Spleen (tissue), 11 donors: ENCODE measurements around the gene MOB3A. TPM values are rescaled to one million over a fixed set of nuclear protein-coding genes. Genes with fewer than 3 reads are reported as not detected.

Source experiments
- DNase-seq: peaks from one replicate; pipeline ENCODE4 v3.0.0-alpha.2; 2020
- H3K27ac ChIP-seq, 8 donors: fragments of 200-600 bp; sonication (generic) in 7 of 8; 1 replicate in 4 of 8; 2 replicates in 4 of 8; pipeline versions ENCODE4 v1.5.0 to v1.8.0; 2016 to 2021; ENCODE audit warnings: inconsistent platforms in 4 of 8, mild to moderate bottlenecking in 4 of 8, moderate library complexity in 1 of 8
- H3K27me3 ChIP-seq, 7 donors: fragments of 200-600 bp; sonication (generic) in 6 of 7; replicated peaks in 1 of 7; 1 replicate in 4 of 7; 2 replicates in 3 of 7; pipeline versions ENCODE4 v1.5.0 to v1.8.0; 2016 to 2021; ENCODE audit warnings: inconsistent platforms in 3 of 7, mild to moderate bottlenecking in 1 of 7
- H3K36me3 ChIP-seq, 6 donors: fragments of 200-600 bp; sonication (generic) in 5 of 6; 1 replicate in 4 of 6; 2 replicates in 2 of 6; pipeline versions ENCODE4 v1.5.0 to v1.8.0; 2016 to 2021; ENCODE audit warnings: inconsistent platforms in 2 of 6
- H3K4me1 ChIP-seq, 6 donors: fragments of 200-600 bp; sonication (generic) in 5 of 6; 1 replicate in 3 of 6; 2 replicates in 3 of 6; pipeline versions ENCODE4 v1.5.0 to v1.8.0; 2016 to 2021; ENCODE audit warnings: inconsistent platforms in 3 of 6
- H3K4me3 ChIP-seq, 8 donors: fragments of 200-600 bp; sonication (generic) in 7 of 8; 1 replicate in 4 of 8; 2 replicates in 4 of 8; pipeline versions ENCODE4 v1.5.0 to v1.8.0; 2016 to 2021; ENCODE audit warnings: inconsistent platforms in 4 of 8, mild to moderate bottlenecking in 4 of 8, moderate library complexity in 2 of 8
- H3K9me3 ChIP-seq, 8 donors: fragments of 200-600 bp; sonication (generic) in 7 of 8; 1 replicate in 4 of 8; 2 replicates in 4 of 8; pipeline versions ENCODE4 v1.5.0 to v1.8.0; 2016 to 2021; ENCODE audit warnings: inconsistent platforms in 4 of 8
- CTCF ChIP-seq, 11 experiments: fragments of 200-600 bp in 7 of 11; fragments of 450-650 bp in 4 of 11; sonication (generic) in 4 of 11; IDR thresholded peaks in 8 of 11; conservative IDR thresholded peaks in 3 of 11; 1 replicate in 7 of 11; 2 replicates in 4 of 11; pipeline versions ENCODE4 v1.4.0 to v1.8.0; 2016 to 2021; ENCODE audit warnings: antibody characterized with exemption in 11 of 11, inconsistent platforms in 4 of 11, mild to moderate bottlenecking in 1 of 11
- POLR2A ChIP-seq, 3 donors: fragments of 450-650 bp; IDR thresholded peaks; one replicate each; pipeline ENCODE4 v1.5.1; 2017; ENCODE audit warnings: antibody characterized with exemption in 3 of 3, mild to moderate bottlenecking in 1 of 3
- POLR2AphosphoS5 ChIP-seq, 3 donors: sonication (generic); formaldehyde crosslinking; IDR thresholded peaks; one replicate each; pipeline ENCODE4 v1.5.1; 2017; ENCODE audit warnings: antibody characterized with exemption in 3 of 3
- WGBS, 5 donors: extraction: QIAGEN DNeasy Blood & Tissue Kit in 3 of 5; methylation state at CpG; one replicate each; pipeline versions ENCODE4 v1.1.5 to v1.1.7; 2013 to 2018; 5-methylcytosine and 5-hydroxymethylcytosine counted together
- intact Hi-C: fragments of 100-400 bp; cut with DNase I; formaldehyde crosslinking; loops from one replicate; pipeline ENCODE4 v1.15.0; 2023; ENCODE audit warnings: low total_unique reads
- polyA plus RNA-seq, 3 donors: library from polyadenylated mRNA; stranded (reverse); fragments of 200-250 nt; gene quantifications; one replicate each; pipeline ENCODE4 v1.2.1, GENCODE V29; 2013
- total RNA-seq, 7 donors: library from RNA; depleted of rRNA in 3 of 7; stranded (reverse); fragments of >200 nt in 3 of 7; fragmentation: NEBNext Ultra II Directional in 4 of 7; extraction: Animal tissue kit (Norgen Biotek cat#: 25700) in 4 of 7; gene quantifications; one replicate each; pipeline versions ENCODE4 v1.1.0 to v1.2.1, GENCODE V29; 2016 to 2021
- donor health status: healthy with polysubstance abuse.
- donor health status: DM: no; HTN: no; CAD: no; lungs with moderate emphysema.
- donor health status: DM: no; HTN: no; CAD: no.
- donor health status: Bipolar disorder and iron deficiency.
- donor health status: healthy.
- donor health status: DM: no; HTN: no; CAD: no.
- donor health status: DM: yes; HTN: yes; CAD: no.

The MOB3A gene
- total and polyA plus RNA-seq, 10 donors, result 24.2 to 161 (median 103) TPM

DNA sequence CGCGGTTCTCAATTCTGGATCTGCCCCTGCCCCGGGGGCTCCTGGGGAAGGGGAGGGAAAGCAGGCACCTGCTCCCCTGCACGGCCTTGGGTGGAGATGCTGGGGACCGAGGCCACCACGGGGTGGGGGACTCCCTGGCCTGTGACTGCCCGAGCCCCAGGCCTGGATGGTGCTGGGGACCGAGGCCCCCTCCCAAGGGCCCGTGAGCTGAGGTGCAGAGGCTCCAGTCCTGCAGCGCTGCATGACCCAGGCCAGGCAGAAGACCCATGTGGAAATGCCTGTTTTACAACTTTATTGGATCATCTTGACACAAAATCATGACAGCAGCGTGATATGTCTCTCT, 4.6 kb upstream of the MOB3A start:
- no peak overlapping the region for H3K4me3 ChIP-seq
- intact Hi-C loops, result no loop called here
- H3K36me3 ChIP-seq, result peaks cover 0 to 71% (median 51%) of the 10 kb centered on the region in 6 donors
- peaks cover 7 to 17% (median 14%) of the 10 kb centered on the region in 6 donors for H3K4me1 ChIP-seq
- TF ChIP-seq CTCF (IDR thresholded peaks at IDR 0.05 in 8 of 11, conservative IDR thresholded peaks at IDR 0.05 in 3 of 11) (no peak), POLR2AphosphoS5 (IDR thresholded peaks at IDR 0.05) (no peak), POLR2A (IDR thresholded peaks at IDR 0.05) (no peak)
- no peaks in the 10 kb centered on the region for H3K27me3 ChIP-seq
- H3K9me3 ChIP-seq, result peaks cover 0 to 10% (median 3%) of the 10 kb centered on the region in 8 donors
- WGBS, 5 donors, result 94 to 100% (median 95%) methylated on average over 3 to 11 of the region's 11 CpGs
- no peak overlapping the region for H3K27ac ChIP-seq
- no peak for DNase-seq

GRCh38 chr19:2099937-2100718, 4.0 kb upstream of the MOB3A start:
- TF ChIP-seq CTCF (IDR thresholded peaks at IDR 0.05 in 8 of 11, conservative IDR thresholded peaks at IDR 0.05 in 3 of 11) (no peak), POLR2AphosphoS5 (IDR thresholded peaks at IDR 0.05) (peak in 2 of 3 donors; percentile 38 to 73)
- H3K9me3 ChIP-seq, result peaks cover 0 to 4% (median 0%) of the 10 kb centered on the region in 8 donors
- WGBS, 5 donors, result 91 to 97% (median 92%) methylated on average over 35 to 39 of the region's 39 CpGs
- DNase-seq, result no peak
- peaks cover 7 to 22% (median 19%) of the 10 kb centered on the region in 6 donors for H3K4me1 ChIP-seq
- H3K27me3 ChIP-seq, result no peaks in the 10 kb centered on the region
- H3K36me3 ChIP-seq, result peaks cover 0 to 65% (median 45%) of the 10 kb centered on the region in 6 donors
- intact Hi-C loops, result no loop called here
- no peak overlapping the region for H3K4me3 ChIP-seq
- no peak overlapping the region for H3K27ac ChIP-seq

- Histone ChIP-seq H3K4me3 (no peak overlapping the region), H3K27me3 (no peaks in the 10 kb centered on the region), H3K36me3 (peaks cover 0 to 55% (median 39%) of the 10 kb centered on the region in 6 donors), H3K9me3 (no peaks in the 10 kb centered on the region), H3K27ac (peak overlapping the region in 1 of 8 donors; percentile 4), H3K4me1 (peaks cover 12 to 33% (median 29%) of the 10 kb centered on the region in 6 donors)
- intact Hi-C loops, result no loop called here
- DNase-seq, result no peak
- no peak for TF ChIP-seq POLR2A (IDR thresholded peaks at IDR 0.05)
- no peak for TF ChIP-seq CTCF (IDR thresholded peaks at IDR 0.05 in 8 of 11, conservative IDR thresholded peaks at IDR 0.05 in 3 of 11)
- TF ChIP-seq POLR2AphosphoS5 (IDR thresholded peaks at IDR 0.05), result peak in 2 of 3 donors; percentile 33 to 57
- WGBS, 5 donors, result 83 to 93% (median 88%) methylated on average over 2 to 16 of the region's 16 CpGs
Measured at GRCh38 chr19:2099054-2099501, 3.0 kb upstream of the MOB3A start.

DNA sequence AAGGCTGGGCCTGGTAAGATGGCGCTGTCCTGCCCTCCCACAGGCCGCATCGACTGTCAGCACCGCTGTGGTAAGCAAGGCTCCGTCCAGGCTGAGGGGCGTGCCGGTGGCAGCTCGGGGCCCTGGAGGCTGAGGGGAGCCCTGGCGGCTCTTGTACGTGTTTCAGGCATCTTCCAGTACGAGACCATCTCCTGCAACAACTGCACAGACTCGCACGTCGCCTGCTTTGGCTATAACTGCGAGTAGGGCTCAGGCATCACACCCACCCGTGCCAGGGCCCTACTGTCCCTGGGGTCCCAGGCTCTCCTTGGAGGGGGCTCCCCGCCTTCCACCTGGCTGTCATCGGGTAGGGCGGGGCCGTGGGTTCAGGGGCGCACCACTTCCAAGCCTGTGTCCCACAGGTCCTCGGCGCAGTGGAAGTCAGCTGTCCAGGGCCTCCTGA, 1.8 kb upstream of the MOB3A start:
- TF ChIP-seq POLR2A (IDR thresholded peaks at IDR 0.05) (no peak), POLR2AphosphoS5 (IDR thresholded peaks at IDR 0.05) (peak in 2 of 3 donors; percentile 30 to 38)
- H3K27me3 ChIP-seq, result no peaks in the 10 kb centered on the region
- intact Hi-C loops, result no loop called here
- peaks cover 0 to 52% (median 36%) of the 10 kb centered on the region in 6 donors for H3K36me3 ChIP-seq
- H3K4me1 ChIP-seq, result peaks cover 19 to 44% (median 41%) of the 10 kb centered on the region in 6 donors
- WGBS, 5 donors, result 83 to 100% (median 87%) methylated on average over 2 to 23 of the region's 23 CpGs
- peak overlapping the region in 2 of 8 donors; percentile 83 to 95 for H3K27ac ChIP-seq
- no peak overlapping the region for H3K4me3 ChIP-seq
- no peak for DNase-seq
- no peaks in the 10 kb centered on the region for H3K9me3 ChIP-seq
